HEK293T (cell line): ENCODE results near the gene SLAMF9.

ENCODE experiments used
- ARNT ChIP-seq: fragments of 450-650 bp; IDR thresholded peaks from 2 replicates; pipeline ENCODE4 v1.6.1; 2017; ENCODE audit warnings: mild to moderate bottlenecking
- BHLHE40 ChIP-seq: fragments of 450-650 bp; IDR thresholded peaks from 2 replicates; pipeline ENCODE4 v1.6.1; 2016; ENCODE audit warnings: mild to moderate bottlenecking, moderate library complexity, borderline replicate concordance
- CTBP1 ChIP-seq: fragments of 450-650 bp; IDR thresholded peaks from 2 replicates; pipeline ENCODE4 v1.6.1; 2016; ENCODE audit warnings: borderline replicate concordance
- FOXA1 ChIP-seq: fragments of 450-650 bp; IDR thresholded peaks from 2 replicates; pipeline ENCODE4 v1.6.1; 2016; ENCODE audit warnings: mild to moderate bottlenecking
- FOXK2 ChIP-seq: fragments of 450-650 bp; IDR thresholded peaks from 2 replicates; pipeline ENCODE4 v1.6.1; 2016; ENCODE audit warnings: mild to moderate bottlenecking
- FOXM1 ChIP-seq: fragments of 450-650 bp; IDR thresholded peaks from 2 replicates; pipeline ENCODE4 v1.6.1; 2017; ENCODE audit warnings: mild to moderate bottlenecking, borderline replicate concordance
- HDGF ChIP-seq: fragments of 450-650 bp; IDR thresholded peaks from 2 replicates; pipeline ENCODE4 v1.6.1; 2017; ENCODE audit warnings: antibody characterized with exemption, borderline replicate concordance
- L3MBTL2 ChIP-seq: fragments of 450-650 bp; conservative IDR thresholded peaks from 2 replicates; pipeline ENCODE4 v1.6.1; 2016; ENCODE audit warnings: mild to moderate bottlenecking
- NFRKB ChIP-seq: fragments of 450-650 bp; IDR thresholded peaks from 2 replicates; pipeline ENCODE4 v1.6.1; 2016; ENCODE audit warnings: mild to moderate bottlenecking, moderate library complexity
- PKNOX1 ChIP-seq: fragments of 450-650 bp; IDR thresholded peaks from 2 replicates; pipeline ENCODE4 v1.6.1; 2016
- SP1 ChIP-seq: fragments of 450-650 bp; IDR thresholded peaks from 2 replicates; pipeline ENCODE4 v1.6.1; 2017
- SUZ12 ChIP-seq: fragments of 450-650 bp; IDR thresholded peaks from 2 replicates; pipeline ENCODE4 v1.6.1; 2016; ENCODE audit warnings: mild to moderate bottlenecking
- TARDBP ChIP-seq: fragments of 450-650 bp; IDR thresholded peaks from 2 replicates; pipeline ENCODE4 v1.6.1; 2016
- ZNF384 ChIP-seq: fragments of 450-650 bp; IDR thresholded peaks from 2 replicates; pipeline ENCODE4 v1.6.1; 2016

GRCh38 chr1:159980786-159981185 lies 26.7 kb upstream of the SLAMF9 start:
- TF ChIP-seq NFRKB (no peak), FOXK2 (no peak), FOXM1 (no peak), TARDBP (no peak), SP1 (no peak), ARNT (no peak), HDGF (no peak), FOXA1 (no peak), BHLHE40 (no peak), SUZ12 (no peak), PKNOX1 (no peak), CTBP1 (no peak), ZNF384 (no peak), L3MBTL2 (no peak)
